GM12878 (cell line): ENCODE data around the gene SLC29A4. TPM values are rescaled to one million over a fixed set of nuclear protein-coding genes. Genes with fewer than 3 reads are reported as not detected.
"Not testable (repeated sequence)": the region's sequence is repeated elsewhere in the genome, so short reads cannot be mapped to it uniquely, and the experiment has no call there.

Experiments
- ATAC-seq: fragments of 200-7000 bp; cut with Tn5 transposase; 3 replicates; pipeline ENCODE4 v1.9.1; 2020; ENCODE audit warnings: mild to moderate bottlenecking, moderate library complexity
- BruUV-seq: library from RNA; stranded (reverse); fragments of 400-500 nt; replicated peaks from 2 replicates; lab custom pipeline; 2021; lab: Mats Ljungman, UMichigan
- CTCF ChIA-PET: fragments of 300-600 bp; sonication (Branson Sonifier 250); formaldehyde crosslinking; extraction: SDS; loops from one replicate; lab custom pipeline; 2021; ENCODE audit warnings: inconsistent platforms; lab: Yijun Ruan, JAX
- POLR2A ChIA-PET: fragments of 350-600 bp; formaldehyde crosslinking; extraction: SDS; loops from one replicate; lab custom pipeline; 2021; ENCODE audit warnings: inconsistent platforms; lab: Charles Lee
- RAD21 ChIA-PET: fragments of 300-600 bp; sonication (Branson Sonifier 250); formaldehyde crosslinking; loops from one replicate; lab custom pipeline; 2023; ENCODE audit warnings: antibody characterized with exemption; ENCODE audit not compliant: unreplicated experiment; lab: Charles Lee
- SMC1A ChIA-PET: fragments of 300-600 bp; sonication (Branson Sonifier 250); formaldehyde crosslinking; loops from one replicate; lab custom pipeline; 2023; ENCODE audit not compliant: unreplicated experiment, uncharacterized antibody; lab: Charles Lee
- DNase-seq: peaks from one replicate; pipeline ENCODE4 v3.0.0-alpha.2; 2011; ENCODE audit warnings: low read depth, low spot score
- FAIRE-seq: peaks from 3 replicates; lab custom pipeline; 2011; peaks lifted over from hg19 to GRCh38; lab: Jason Lieb, UNC
- H2AFZ ChIP-seq: 2 replicates; pipeline ENCODE4 v1.6.0; 2011; ENCODE audit warnings: low read depth, low read length, control low read depth; ENCODE audit not compliant: control insufficient read depth
- H3K27ac ChIP-seq: 2 replicates; pipeline ENCODE4 v1.5.1; 2011; ENCODE audit warnings: control low read depth; ENCODE audit not compliant: control insufficient read depth, insufficient read depth
- H3K27me3 ChIP-seq, 2 experiments: replicated peaks in 1 of 2; 2 replicates each; pipeline versions ENCODE4 v1.6.0 to v1.6.1; 2011; ENCODE audit warnings: low read length in 1 of 2; ENCODE audit not compliant: control insufficient read depth in 2 of 2, insufficient read depth in 2 of 2
- H3K36me3 ChIP-seq, 2 experiments: 2 replicates each; pipeline ENCODE4 v1.5.1; 2011; ENCODE audit warnings: low read length in 1 of 2; ENCODE audit not compliant: control insufficient read depth in 2 of 2, insufficient read depth in 2 of 2
- H3K4me1 ChIP-seq: 2 replicates; pipeline ENCODE4 v1.6.1; 2011; ENCODE audit warnings: mild to moderate bottlenecking, low read length, moderate library complexity, mixed read lengths; ENCODE audit not compliant: control insufficient read depth, insufficient read depth
- H3K4me2 ChIP-seq: 2 replicates; pipeline ENCODE4 v1.6.0; 2011; ENCODE audit warnings: control low read depth; ENCODE audit not compliant: control insufficient read depth, insufficient read depth
- H3K4me3 ChIP-seq: fragments of 200-600 bp; sonication (generic); 2 replicates; pipeline ENCODE4 v1.5.1; 2016
- H3K79me2 ChIP-seq: 2 replicates; pipeline ENCODE4 v1.6.0; 2011; ENCODE audit warnings: low read length; ENCODE audit not compliant: control insufficient read depth, insufficient read depth
- H3K9ac ChIP-seq: 2 replicates; pipeline ENCODE4 v1.8.0; 2011; ENCODE audit warnings: low read length, control low read depth, mixed read lengths; ENCODE audit not compliant: control insufficient read depth, insufficient read depth
- H3K9me3 ChIP-seq: replicated peaks from 3 replicates; pipeline ENCODE4 v1.5.1; 2011; ENCODE audit warnings: mild to moderate bottlenecking, low read length; ENCODE audit not compliant: control insufficient read depth, insufficient read depth
- H4K20me1 ChIP-seq: 2 replicates; pipeline ENCODE4 v1.6.0; 2011; ENCODE audit not compliant: control insufficient read depth, insufficient read depth
- WGBS: methylation state at CpG from one replicate; pipeline ENCODE4 v1.1.6; 2016; ENCODE audit warnings: low lambda C conversion rate; ENCODE audit not compliant: insufficient replicate concordance, insufficient coverage; ENCODE audit errors: missing lambda C conversion rate; 5-methylcytosine and 5-hydroxymethylcytosine counted together
- in situ Hi-C: fragments of 300-500 bp; cut with MboI; formaldehyde crosslinking; loops from 9 replicates; pipeline ENCODE4 v1.14.3; 2018; ENCODE audit warnings: mixed read lengths
- intact Hi-C: fragments of 100-400 bp; cut with micrococcal nuclease; formaldehyde crosslinking; loops from one replicate; pipeline ENCODE4 v1.14.2; 2022; ENCODE audit not compliant: unreplicated experiment
- polyA plus RNA-seq, 11 experiments: library from polyadenylated mRNA; depleted of rRNA in 4 of 11; unstranded in 6 of 11; stranded (reverse) in 5 of 11; fragments of >200 nt; fragmentation: Nextera tagmentation in 4 of 11; fragmentation: Illumina TruSeq in 1 of 11; extraction: Ambion mirVana in 4 of 11; extraction: Trizol in 1 of 11; gene quantifications; 1 replicate in 1 of 11; 2 replicates in 10 of 11; pipeline versions ENCODE4 v1.2.1 to v1.2.3, GENCODE V29; 2011 to 2016; ENCODE audit warnings: inconsistent platforms in 2 of 11, missing spikeins in 2 of 11, low read depth in 1 of 11
- total RNA-seq, 4 experiments: library from RNA; depleted of rRNA in 3 of 4; stranded (reverse); fragments of >200 nt in 3 of 4; fragmentation: Illumina TruSeq in 1 of 4; extraction: Trizol in 1 of 4; gene quantifications; 2 replicates each; pipeline versions ENCODE4 v1.2.1 to v1.2.3, GENCODE V29; 2013 to 2021

The SLC29A4 gene
- total and polyA plus RNA-seq, 10 of the 15 experiments (the other 5 are each of a cell fraction or from before 2014, with no cell fraction given): 0.11 to 0.72 (median 0.23) TPM; not detected in 3

DNA sequence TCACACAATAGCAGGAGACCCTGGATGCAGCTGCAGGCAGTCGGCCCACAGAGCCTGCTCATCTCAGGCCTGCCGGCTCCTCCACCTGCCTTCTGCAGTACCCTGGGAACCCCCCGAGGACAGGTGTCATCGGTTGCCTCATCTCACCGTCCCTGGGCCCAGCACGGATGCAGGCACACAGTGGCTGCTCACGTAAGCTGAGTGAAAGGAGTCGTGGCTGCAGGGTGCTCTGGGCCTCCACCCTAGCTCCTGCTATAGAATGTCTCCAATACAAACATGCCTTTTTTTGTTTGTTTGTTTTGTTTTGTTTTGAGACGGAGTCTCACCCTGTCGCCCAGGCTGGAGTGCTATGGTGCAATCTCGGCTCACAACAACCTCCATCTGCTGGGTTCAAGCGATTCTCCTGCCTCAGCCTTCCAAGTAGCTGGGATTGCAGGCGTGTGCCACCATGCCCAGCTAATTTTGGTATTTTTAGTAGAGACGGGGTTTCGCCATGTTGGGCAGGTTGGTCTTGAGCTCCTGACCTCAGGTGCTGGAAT is 22.1 kb upstream of the SLC29A4 start:
- H3K27ac ChIP-seq, FAIRE-seq, BruUV-seq, H4K20me1 ChIP-seq, intact Hi-C loops, in situ Hi-C loops, H2AFZ ChIP-seq, DNase-seq, H3K4me3 ChIP-seq, H3K79me2 ChIP-seq, ATAC-seq, H3K27me3 ChIP-seq, RAD21 ChIA-PET, H3K9ac ChIP-seq, H3K9me3 ChIP-seq, H3K36me3 ChIP-seq, H3K4me2 ChIP-seq, CTCF ChIA-PET, H3K4me1 ChIP-seq, POLR2A ChIA-PET: not testable (repeated sequence)
- SMC1A ChIA-PET: interaction anchor here (1.3 kb wide), 1 partner anchor 21 kb away, joined by 3 read pairs; no protein-coding TSS in a partner anchor
- WGBS: 57% methylated on average over 15 of the region's 15 CpGs

DNA sequence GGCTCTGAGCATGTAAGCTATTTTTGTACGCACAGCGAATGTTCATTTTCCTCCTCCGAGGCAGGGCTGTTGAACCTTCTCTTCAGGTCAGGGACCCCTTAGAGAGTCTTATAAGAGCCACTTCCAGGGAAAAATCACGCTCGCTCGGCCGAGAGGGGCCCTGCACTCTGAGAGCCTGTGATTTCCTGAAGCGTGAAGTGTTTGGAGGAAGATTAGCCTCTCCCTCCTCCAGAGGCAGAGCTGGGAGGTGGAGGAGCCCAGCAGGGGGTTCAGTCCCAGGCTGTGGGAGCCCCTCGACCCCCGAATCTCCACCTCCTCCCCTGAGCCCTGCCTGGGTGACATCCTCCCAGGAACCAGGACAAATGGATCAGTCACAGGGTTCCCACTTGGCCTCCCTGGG is 19.7 kb upstream of the SLC29A4 start:
- in situ Hi-C loops, H3K27ac ChIP-seq, intact Hi-C loops, SMC1A ChIA-PET, BruUV-seq, H3K4me1 ChIP-seq, H4K20me1 ChIP-seq, FAIRE-seq, ATAC-seq, H3K9me3 ChIP-seq, DNase-seq, H3K4me3 ChIP-seq, H3K36me3 ChIP-seq, CTCF ChIA-PET, POLR2A ChIA-PET, H3K9ac ChIP-seq, H3K79me2 ChIP-seq, RAD21 ChIA-PET, H2AFZ ChIP-seq, H3K4me2 ChIP-seq, H3K27me3 ChIP-seq: not testable (repeated sequence)
- WGBS: 28% methylated on average over 10 of the region's 10 CpGs
